OCI-LY3 (cell line): ENCODE results near the gene SNX10.

Experiments used
- H2AFZ ChIP-seq: fragments of 200-600, 300-600 bp; shearing (Covaris generic); 2 replicates; pipeline ENCODE4 v1.6.0; 2014; ENCODE audit warnings: antibody characterized with exemption, low read depth, low read length
- H3K27ac ChIP-seq: fragments of 200-600, 300-600 bp; sonication (generic); 2 replicates; pipeline ENCODE4 v1.5.1; 2014; ENCODE audit warnings: mild to moderate bottlenecking, low read length, moderate library complexity, mixed read lengths
- H3K27me3 ChIP-seq: fragments of 200-600, 300-600 bp; sonication (generic); 2 replicates; pipeline ENCODE4 v1.6.1; 2014; ENCODE audit warnings: low read depth, low read length, mixed read lengths
- H3K36me3 ChIP-seq: fragments of 200-600, 300-600 bp; sonication (generic); replicated peaks from 2 replicates; pipeline ENCODE3; 2014; ENCODE audit warnings: low read depth, low read length, mixed read lengths
- H3K4me1 ChIP-seq: fragments of 300-600, 200-600 bp; sonication (generic); 2 replicates; pipeline ENCODE4 v1.6.1; 2014; ENCODE audit warnings: low read length, mixed read lengths
- H3K4me2 ChIP-seq: fragments of 200-600, 300-600 bp; sonication (generic); 2 replicates; pipeline ENCODE4 v1.6.1; 2014; ENCODE audit warnings: low read length, mixed read lengths
- H3K4me3 ChIP-seq: fragments of 300-600, 200-600 bp; sonication (generic); 2 replicates; pipeline ENCODE4 v1.5.1; 2014; ENCODE audit warnings: antibody characterized with exemption, mild to moderate bottlenecking, low read length, moderate library complexity
- H3K79me2 ChIP-seq: fragments of 300-600, 200-600 bp; shearing (Covaris generic); 2 replicates; pipeline ENCODE4 v1.6.1; 2014; ENCODE audit warnings: mild to moderate bottlenecking, low read length, mixed read lengths
- H3K9ac ChIP-seq: fragments of 300-600, 200-600 bp; shearing (Covaris generic); 2 replicates; pipeline ENCODE4 v1.6.0; 2014; ENCODE audit warnings: mild to moderate bottlenecking, low read length, moderate library complexity
- H3K9me3 ChIP-seq: fragments of 200-600, 300-600 bp; shearing (Covaris generic); 2 replicates; pipeline ENCODE4 v1.6.1; 2014; ENCODE audit warnings: low read length, mixed read lengths; ENCODE audit not compliant: insufficient read depth
- H4K20me1 ChIP-seq: fragments of 200-600, 300-600 bp; sonication (generic); 2 replicates; pipeline ENCODE4 v1.6.1; 2016; ENCODE audit warnings: low read length, mixed read lengths; ENCODE audit not compliant: insufficient read depth
- CTCF ChIP-seq: fragments of 200-600, 300-600 bp; sonication (generic); IDR thresholded peaks from 2 replicates; pipeline ENCODE4 v1.5.1; 2014; ENCODE audit warnings: antibody characterized with exemption, low read length, low read depth
- EZH2phosphoT487 ChIP-seq: fragments of 200-600 bp; shearing (Covaris generic); IDR thresholded peaks from 2 replicates; pipeline ENCODE4 v1.6.1; 2018; ENCODE audit warnings: antibody characterized with exemption, mixed run types, low read depth

Gene SNX10

GRCh38 chr7:26417911-26418413 is 126.3 kb downstream of the SNX10 start:
- H3K4me2 ChIP-seq, result no peak overlapping the region
- no peaks in the 10 kb centered on the region for H3K79me2 ChIP-seq
- H3K9me3 ChIP-seq, result no peaks in the 10 kb centered on the region
- TF ChIP-seq EZH2phosphoT487 (no peak), CTCF (no peak)
- no peak overlapping the region for H2AFZ ChIP-seq
- peaks cover 13% of the 10 kb centered on the region for H3K27me3 ChIP-seq
- no peaks in the 10 kb centered on the region for H3K4me1 ChIP-seq
- H3K27ac ChIP-seq, result no peak overlapping the region
- H3K4me3 ChIP-seq, result no peak overlapping the region
- H3K9ac ChIP-seq, result no peak overlapping the region
- no peaks in the 10 kb centered on the region for H4K20me1 ChIP-seq
- H3K36me3 ChIP-seq, result no peaks in the 10 kb centered on the region

- H3K36me3 ChIP-seq, result no peaks in the 10 kb centered on the region
- no peak overlapping the region for H3K9ac ChIP-seq
- no peak overlapping the region for H3K27ac ChIP-seq
- H2AFZ ChIP-seq, result no peak overlapping the region
- H3K79me2 ChIP-seq, result no peaks in the 10 kb centered on the region
- no peaks in the 10 kb centered on the region for H3K4me1 ChIP-seq
- TF ChIP-seq EZH2phosphoT487, result no peak
- no peak for TF ChIP-seq CTCF
- peaks cover 12% of the 10 kb centered on the region for H3K27me3 ChIP-seq
- H3K4me2 ChIP-seq, result no peak overlapping the region
- no peaks in the 10 kb centered on the region for H4K20me1 ChIP-seq
- no peaks in the 10 kb centered on the region for H3K9me3 ChIP-seq
- no peak overlapping the region for H3K4me3 ChIP-seq
Measured at GRCh38 chr7:26419198-26419597, 127.5 kb downstream of the SNX10 start.

DNA sequence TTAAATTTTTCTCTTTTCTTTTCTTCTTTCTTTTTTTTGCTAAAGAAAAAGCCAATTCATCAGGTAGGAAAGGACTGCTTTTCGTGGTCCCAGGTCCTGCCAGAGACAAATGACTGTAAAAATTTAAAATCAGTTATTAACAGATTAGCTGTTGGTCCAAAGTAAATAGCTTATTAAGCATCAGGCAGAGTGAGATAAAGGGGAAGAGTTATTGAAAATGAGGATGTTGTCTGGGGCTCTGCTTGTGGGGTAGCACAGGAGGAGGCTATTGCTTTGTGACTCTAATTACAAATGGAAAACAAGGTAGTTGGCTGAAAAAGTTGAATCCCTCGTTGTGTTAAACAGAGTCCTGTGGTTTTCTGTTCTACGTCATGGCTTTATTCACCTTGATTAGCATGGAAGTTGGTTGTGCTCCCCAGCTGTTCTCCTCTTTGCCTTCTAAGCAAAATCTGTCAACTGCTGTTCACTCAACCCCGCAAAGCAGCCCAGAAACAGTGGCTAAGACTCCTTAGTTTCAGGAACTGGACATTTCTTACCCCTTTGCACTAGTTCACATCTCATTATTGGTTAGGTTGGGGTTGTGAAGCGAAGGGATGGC is 128.9 kb downstream of the SNX10 start:
- Histone ChIP-seq H3K4me3 (no peak overlapping the region), H3K9ac (no peak overlapping the region), H3K36me3 (no peaks in the 10 kb centered on the region), H3K27ac (no peak overlapping the region), H3K79me2 (no peaks in the 10 kb centered on the region), H2AFZ (no peak overlapping the region), H3K4me2 (no peak overlapping the region), H3K4me1 (no peaks in the 10 kb centered on the region), H3K9me3 (no peaks in the 10 kb centered on the region), H4K20me1 (no peaks in the 10 kb centered on the region), H3K27me3 (peaks cover 12% of the 10 kb centered on the region)
- no peak for TF ChIP-seq EZH2phosphoT487
- TF ChIP-seq CTCF, result no peak

GRCh38 chr7:26422761-26423160 is 131.1 kb downstream of the SNX10 start:
- Histone ChIP-seq H2AFZ (no peak overlapping the region), H3K4me3 (no peak overlapping the region), H3K4me1 (no peaks in the 10 kb centered on the region), H3K79me2 (no peaks in the 10 kb centered on the region), H4K20me1 (no peaks in the 10 kb centered on the region), H3K4me2 (no peak overlapping the region), H3K36me3 (no peaks in the 10 kb centered on the region), H3K27me3 (peaks cover 9% of the 10 kb centered on the region), H3K9ac (no peak overlapping the region), H3K9me3 (no peaks in the 10 kb centered on the region), H3K27ac (no peak overlapping the region)
- TF ChIP-seq EZH2phosphoT487, result no peak
- TF ChIP-seq CTCF, result no peak
